Neural progenitor cell (in vitro differentiated cells): Measurements from ENCODE around the gene ELMO1. TPM values are rescaled to one million over a fixed set of nuclear protein-coding genes. Genes with fewer than 3 reads are reported as not detected.

Experiments
- DNase-seq: peaks from one replicate; pipeline ENCODE4 v3.0.0-alpha.2; 2016; ENCODE audit warnings: low spot score
- H2AFZ ChIP-seq: fragments of 200-600 bp; sonication (generic); replicated peaks from 2 replicates; pipeline ENCODE4 v1.6.1; 2016; ENCODE audit warnings: antibody characterized with exemption
- H3F3A ChIP-seq: fragments of 200-600 bp; sonication (generic); 2 replicates; pipeline ENCODE4 v1.6.1; 2016; ENCODE audit warnings: antibody characterized with exemption, low read depth
- H3K27ac ChIP-seq: fragments of 200-600 bp; sonication (generic); 2 replicates; pipeline ENCODE4 v1.5.1; 2016; ENCODE audit warnings: mild to moderate bottlenecking
- H3K27me3 ChIP-seq: fragments of 200-600 bp; sonication (generic); 2 replicates; pipeline ENCODE4 v1.6.1; 2016; ENCODE audit warnings: mild to moderate bottlenecking, moderate library complexity
- H3K36me3 ChIP-seq: fragments of 200-600 bp; sonication (generic); 2 replicates; pipeline ENCODE4 v1.5.1; 2016
- H3K4me1 ChIP-seq: fragments of 200-600 bp; sonication (generic); 2 replicates; pipeline ENCODE4 v1.6.1; 2016; ENCODE audit warnings: mixed run types
- H3K4me2 ChIP-seq: fragments of 200-600 bp; sonication (generic); 2 replicates; pipeline ENCODE4 v1.6.1; 2016
- H3K4me3 ChIP-seq: fragments of 200-600 bp; sonication (generic); 2 replicates; pipeline ENCODE4 v1.5.1; 2016
- H3K79me2 ChIP-seq: fragments of 200-600 bp; sonication (generic); 2 replicates; pipeline ENCODE4 v1.6.1; 2016; ENCODE audit warnings: low read depth
- H3K9ac ChIP-seq: fragments of 200-600 bp; sonication (generic); 2 replicates; pipeline ENCODE4 v1.6.1; 2016
- H3K9me3 ChIP-seq: fragments of 200-600 bp; sonication (generic); 2 replicates; pipeline ENCODE4 v1.5.1; 2016; ENCODE audit warnings: low read depth
- H4K20me1 ChIP-seq: fragments of 200-600 bp; sonication (generic); 2 replicates; pipeline ENCODE4 v1.6.1; 2016; ENCODE audit warnings: low read depth
- H3K27ac Mint-ChIP-seq: 3 replicates; pipeline ENCODE4 v1.8.0; 2021; ENCODE audit warnings: mixed read lengths
- H3K27me3 Mint-ChIP-seq: 2 replicates; pipeline ENCODE4 v1.8.0; 2022; ENCODE audit warnings: low read depth, mild to moderate bottlenecking, inconsistent platforms, moderate library complexity, mixed read lengths; ENCODE audit not compliant: insufficient read depth
- H3K36me3 Mint-ChIP-seq: 3 replicates; pipeline ENCODE4 v1.8.0; 2021; ENCODE audit warnings: mixed read lengths
- H3K4me1 Mint-ChIP-seq: 3 replicates; pipeline ENCODE4 v1.8.0; 2021; ENCODE audit warnings: mixed read lengths
- H3K4me3 Mint-ChIP-seq: 3 replicates; pipeline ENCODE4 v1.8.0; 2021; ENCODE audit warnings: mild to moderate bottlenecking, moderate library complexity, mixed read lengths
- H3K9me3 Mint-ChIP-seq: 3 replicates; pipeline ENCODE4 v1.8.0; 2020; ENCODE audit warnings: mixed read lengths
- EZH2 ChIP-seq: fragments of 200-600 bp; sonication (generic); IDR thresholded peaks from 2 replicates; pipeline ENCODE4 v1.6.1; 2017; ENCODE audit warnings: antibody characterized with exemption, mild to moderate bottlenecking, moderate library complexity
- EZH2phosphoT487 ChIP-seq: fragments of 200-600 bp; sonication (generic); IDR thresholded peaks from 2 replicates; pipeline ENCODE4 v1.6.1; 2017; ENCODE audit warnings: antibody characterized with exemption
- total RNA-seq: library from RNA; depleted of rRNA; stranded (reverse); fragments of >200 nt; gene quantifications from 2 replicates; pipeline ENCODE4 v1.2.3, GENCODE V29; 2015; ENCODE audit warnings: low replicate concordance
- TF ChIP-seq, protein P1 (sequence below): fragments of 200-600 bp; sonication (generic); IDR thresholded peaks from 2 replicates; pipeline ENCODE4 v1.5.1; 2017; ENCODE audit warnings: antibody characterized with exemption, mild to moderate bottlenecking

Gene ELMO1
- total RNA-seq, 1 donor from 2014 or later: 22.0 TPM

DNA sequence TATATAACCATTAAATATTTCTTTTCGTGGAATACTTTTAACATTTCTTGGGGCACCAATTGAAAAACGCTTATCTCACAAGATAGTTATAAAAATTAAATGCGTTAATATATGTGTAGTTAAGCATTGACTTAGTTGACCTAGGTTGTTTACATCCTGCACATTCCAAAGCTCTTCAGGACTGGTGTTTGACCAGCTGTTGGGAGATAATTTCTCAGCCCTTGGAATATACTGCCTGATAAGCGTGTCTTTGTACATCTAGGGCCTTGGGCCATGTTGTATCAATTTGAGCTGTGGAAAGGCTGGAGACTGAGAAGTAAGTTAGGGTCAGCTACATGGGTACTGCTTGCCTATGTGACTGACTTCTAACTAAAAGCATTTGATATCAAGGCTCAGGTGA, 634.4 kb downstream of the ELMO1 start:
- no peak overlapping the region for H3K4me3 Mint-ChIP-seq
- no peaks in the 10 kb centered on the region for H3K27me3 Mint-ChIP-seq
- no peaks in the 10 kb centered on the region for H3F3A ChIP-seq
- H3K27ac ChIP-seq: no peak overlapping the region
- no peak overlapping the region for H3K4me3 ChIP-seq
- H3K36me3 ChIP-seq: no peaks in the 10 kb centered on the region
- H3K4me2 ChIP-seq: no peak overlapping the region
- H3K9me3 ChIP-seq: no peaks in the 10 kb centered on the region
- no peaks in the 10 kb centered on the region for H3K79me2 ChIP-seq
- no peaks in the 10 kb centered on the region for H3K4me1 ChIP-seq
- H3K27ac Mint-ChIP-seq: no peak overlapping the region
- TF ChIP-seq EZH2phosphoT487: no peak
- TF ChIP-seq, protein P1, sequence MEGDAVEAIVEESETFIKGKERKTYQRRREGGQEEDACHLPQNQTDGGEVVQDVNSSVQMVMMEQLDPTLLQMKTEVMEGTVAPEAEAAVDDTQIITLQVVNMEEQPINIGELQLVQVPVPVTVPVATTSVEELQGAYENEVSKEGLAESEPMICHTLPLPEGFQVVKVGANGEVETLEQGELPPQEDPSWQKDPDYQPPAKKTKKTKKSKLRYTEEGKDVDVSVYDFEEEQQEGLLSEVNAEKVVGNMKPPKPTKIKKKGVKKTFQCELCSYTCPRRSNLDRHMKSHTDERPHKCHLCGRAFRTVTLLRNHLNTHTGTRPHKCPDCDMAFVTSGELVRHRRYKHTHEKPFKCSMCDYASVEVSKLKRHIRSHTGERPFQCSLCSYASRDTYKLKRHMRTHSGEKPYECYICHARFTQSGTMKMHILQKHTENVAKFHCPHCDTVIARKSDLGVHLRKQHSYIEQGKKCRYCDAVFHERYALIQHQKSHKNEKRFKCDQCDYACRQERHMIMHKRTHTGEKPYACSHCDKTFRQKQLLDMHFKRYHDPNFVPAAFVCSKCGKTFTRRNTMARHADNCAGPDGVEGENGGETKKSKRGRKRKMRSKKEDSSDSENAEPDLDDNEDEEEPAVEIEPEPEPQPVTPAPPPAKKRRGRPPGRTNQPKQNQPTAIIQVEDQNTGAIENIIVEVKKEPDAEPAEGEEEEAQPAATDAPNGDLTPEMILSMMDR: no peak
- no peak for TF ChIP-seq EZH2
- H3K9me3 Mint-ChIP-seq: no peaks in the 10 kb centered on the region
- no peaks in the 10 kb centered on the region for H3K4me1 Mint-ChIP-seq
- H4K20me1 ChIP-seq: no peaks in the 10 kb centered on the region
- no peak overlapping the region for H2AFZ ChIP-seq
- no peaks in the 10 kb centered on the region for H3K36me3 Mint-ChIP-seq
- no peak for DNase-seq
- H3K9ac ChIP-seq: no peak overlapping the region
- no peaks in the 10 kb centered on the region for H3K27me3 ChIP-seq

DNA sequence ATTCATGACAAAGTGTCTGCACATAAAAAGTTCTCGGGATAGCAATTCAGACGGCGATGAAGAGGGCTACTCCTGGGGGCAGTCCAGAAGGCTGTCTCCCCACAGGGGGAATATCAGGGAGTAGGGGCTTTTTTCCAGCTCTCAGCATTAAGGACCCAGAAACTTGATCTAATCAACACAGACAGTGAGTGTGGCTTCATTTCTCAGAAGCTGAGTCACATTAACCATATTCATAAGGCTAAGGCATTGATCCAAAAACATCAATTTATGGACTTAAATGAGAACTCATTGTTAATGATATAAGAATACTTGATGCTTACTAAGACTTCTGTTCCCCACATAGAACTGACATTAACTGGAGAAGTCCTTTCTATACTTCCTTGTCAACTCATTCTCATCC, 636.9 kb downstream of the ELMO1 start:
- Histone ChIP-seq H4K20me1 (no peaks in the 10 kb centered on the region), H3K36me3 (no peaks in the 10 kb centered on the region), H3K79me2 (no peaks in the 10 kb centered on the region), H3K4me1 (no peaks in the 10 kb centered on the region), H3K4me3 (no peak overlapping the region), H3K9ac (no peak overlapping the region), H3K27ac (no peak overlapping the region), H3K27me3 (no peaks in the 10 kb centered on the region), H3K4me2 (no peak overlapping the region), H3F3A (no peaks in the 10 kb centered on the region), H3K9me3 (no peaks in the 10 kb centered on the region), H2AFZ (no peak overlapping the region)
- H3K36me3 Mint-ChIP-seq: no peaks in the 10 kb centered on the region
- TF ChIP-seq, protein P1: no peak
- TF ChIP-seq EZH2phosphoT487 (no peak), EZH2 (no peak)
- H3K4me3 Mint-ChIP-seq: no peak overlapping the region
- no peaks in the 10 kb centered on the region for H3K9me3 Mint-ChIP-seq
- H3K27me3 Mint-ChIP-seq: peaks cover 2% of the 10 kb centered on the region
- H3K27ac Mint-ChIP-seq: no peak overlapping the region
- no peak for DNase-seq
- H3K4me1 Mint-ChIP-seq: peaks cover 8% of the 10 kb centered on the region

DNA sequence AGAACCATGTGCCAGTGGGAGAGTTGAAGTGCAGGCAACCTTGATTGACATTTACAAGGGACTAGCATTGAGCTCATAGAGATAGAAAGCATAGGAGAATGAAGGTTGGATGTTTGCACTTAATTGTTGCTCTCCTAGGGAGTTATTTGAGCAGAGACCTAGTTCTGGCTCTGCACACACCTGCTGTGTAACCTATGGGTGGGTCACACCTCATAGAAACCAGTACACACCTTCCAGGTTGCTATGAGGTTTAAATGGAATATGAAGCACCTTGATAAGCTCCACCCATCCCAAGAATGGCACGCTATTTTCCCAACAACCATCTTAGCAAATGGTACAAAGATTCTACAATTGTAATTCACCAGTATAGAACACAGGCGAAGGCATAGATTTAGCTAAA, 638.2 kb downstream of the ELMO1 start:
- H3K4me3 Mint-ChIP-seq: no peak overlapping the region
- H3K9me3 ChIP-seq: no peaks in the 10 kb centered on the region
- peaks cover 15% of the 10 kb centered on the region for H3K4me1 Mint-ChIP-seq
- no peak for DNase-seq
- H3K36me3 ChIP-seq: no peaks in the 10 kb centered on the region
- no peaks in the 10 kb centered on the region for H3K36me3 Mint-ChIP-seq
- no peak overlapping the region for H3K27ac ChIP-seq
- H3K27ac Mint-ChIP-seq: no peak overlapping the region
- H3K79me2 ChIP-seq: no peaks in the 10 kb centered on the region
- H3K9ac ChIP-seq: no peak overlapping the region
- no peak overlapping the region for H3K4me3 ChIP-seq
- H3K27me3 ChIP-seq: no peaks in the 10 kb centered on the region
- H4K20me1 ChIP-seq: no peaks in the 10 kb centered on the region
- no peak overlapping the region for H3K4me2 ChIP-seq
- no peaks in the 10 kb centered on the region for H3K4me1 ChIP-seq
- TF ChIP-seq, protein P1: no peak
- TF ChIP-seq EZH2: no peak
- no peak for TF ChIP-seq EZH2phosphoT487
- peaks cover 2% of the 10 kb centered on the region for H3K27me3 Mint-ChIP-seq
- no peak overlapping the region for H2AFZ ChIP-seq
- no peaks in the 10 kb centered on the region for H3K9me3 Mint-ChIP-seq
- no peaks in the 10 kb centered on the region for H3F3A ChIP-seq

DNA sequence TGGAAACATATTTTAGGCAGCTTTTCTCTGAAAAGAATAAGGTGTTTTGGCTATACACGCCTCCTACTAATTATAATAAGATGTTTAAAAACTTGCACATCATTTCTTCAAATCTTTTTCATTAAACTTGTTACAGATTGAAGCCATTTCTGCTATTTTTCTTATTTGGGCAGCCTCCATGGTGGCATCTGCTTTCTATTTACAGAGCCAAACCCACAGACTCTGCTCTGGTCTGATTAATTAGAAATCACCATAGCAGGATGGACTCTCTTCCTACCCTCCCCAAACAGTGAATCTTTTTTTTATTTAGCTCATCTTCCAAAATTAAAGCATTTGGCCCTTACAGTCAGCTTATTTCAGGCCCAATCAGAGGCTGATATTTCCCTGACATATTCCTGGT, 638.6 kb downstream of the ELMO1 start:
- H3K27me3 Mint-ChIP-seq: peaks cover 2% of the 10 kb centered on the region
- H3K4me3 Mint-ChIP-seq: no peak overlapping the region
- no peaks in the 10 kb centered on the region for H3K36me3 Mint-ChIP-seq
- no peaks in the 10 kb centered on the region for H3K9me3 Mint-ChIP-seq
- H3K27me3 ChIP-seq: no peaks in the 10 kb centered on the region
- no peaks in the 10 kb centered on the region for H4K20me1 ChIP-seq
- DNase-seq: no peak
- H3K79me2 ChIP-seq: no peaks in the 10 kb centered on the region
- no peak overlapping the region for H3K4me3 ChIP-seq
- no peaks in the 10 kb centered on the region for H3K9me3 ChIP-seq
- H3K4me2 ChIP-seq: no peak overlapping the region
- no peaks in the 10 kb centered on the region for H3F3A ChIP-seq
- H3K27ac ChIP-seq: no peak overlapping the region
- H3K4me1 ChIP-seq: no peaks in the 10 kb centered on the region
- H3K36me3 ChIP-seq: no peaks in the 10 kb centered on the region
- H3K27ac Mint-ChIP-seq: no peak overlapping the region
- H3K9ac ChIP-seq: no peak overlapping the region
- H2AFZ ChIP-seq: no peak overlapping the region
- peaks cover 15% of the 10 kb centered on the region for H3K4me1 Mint-ChIP-seq
- TF ChIP-seq EZH2: no peak
- TF ChIP-seq, protein P1: no peak
- no peak for TF ChIP-seq EZH2phosphoT487
